HG03039 (cell line): ENCODE measurements around the gene CYP2F1.
"Not testable (repeated sequence)": the region's sequence is repeated elsewhere in the genome, so short reads cannot be mapped to it uniquely, and the experiment has no call there.

Experiments
- ATAC-seq: cut with Tn5 transposase; IDR thresholded peaks from one replicate; pipeline ENCODE4 v1.9.1; 2021; ENCODE audit warnings: mild to moderate bottlenecking, moderate library complexity; ENCODE audit not compliant: unreplicated experiment

Gene CYP2F1, protein sequence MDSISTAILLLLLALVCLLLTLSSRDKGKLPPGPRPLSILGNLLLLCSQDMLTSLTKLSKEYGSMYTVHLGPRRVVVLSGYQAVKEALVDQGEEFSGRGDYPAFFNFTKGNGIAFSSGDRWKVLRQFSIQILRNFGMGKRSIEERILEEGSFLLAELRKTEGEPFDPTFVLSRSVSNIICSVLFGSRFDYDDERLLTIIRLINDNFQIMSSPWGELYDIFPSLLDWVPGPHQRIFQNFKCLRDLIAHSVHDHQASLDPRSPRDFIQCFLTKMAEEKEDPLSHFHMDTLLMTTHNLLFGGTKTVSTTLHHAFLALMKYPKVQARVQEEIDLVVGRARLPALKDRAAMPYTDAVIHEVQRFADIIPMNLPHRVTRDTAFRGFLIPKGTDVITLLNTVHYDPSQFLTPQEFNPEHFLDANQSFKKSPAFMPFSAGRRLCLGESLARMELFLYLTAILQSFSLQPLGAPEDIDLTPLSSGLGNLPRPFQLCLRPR

DNA sequence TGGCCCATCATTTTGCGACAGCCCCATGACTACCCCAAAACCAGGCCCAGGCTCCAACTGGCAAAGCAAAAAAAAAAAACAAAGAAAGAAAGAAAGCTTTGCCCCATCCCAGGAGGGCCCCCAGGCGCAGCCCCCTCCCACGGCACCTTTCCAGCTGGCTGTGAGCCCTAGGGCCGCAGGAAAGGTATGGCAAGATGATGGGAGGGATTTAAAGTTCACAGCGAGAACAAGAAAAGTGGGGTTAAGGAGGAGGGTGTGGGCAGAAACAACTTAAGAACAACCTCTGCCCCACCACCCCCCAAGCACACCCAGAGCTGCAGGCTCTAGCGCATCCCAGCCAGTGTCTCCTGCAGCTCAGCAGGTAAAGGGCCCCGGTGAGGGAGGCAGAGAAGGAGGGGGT, at the start of gene CYP2F1:
TSS of gene CYP2F1 (plus strand) at position 301 of the 400 bp plus-strand sequence. CDS start 1,757 bp downstream, outside the sequence.
- ATAC-seq, result no peak

DNA sequence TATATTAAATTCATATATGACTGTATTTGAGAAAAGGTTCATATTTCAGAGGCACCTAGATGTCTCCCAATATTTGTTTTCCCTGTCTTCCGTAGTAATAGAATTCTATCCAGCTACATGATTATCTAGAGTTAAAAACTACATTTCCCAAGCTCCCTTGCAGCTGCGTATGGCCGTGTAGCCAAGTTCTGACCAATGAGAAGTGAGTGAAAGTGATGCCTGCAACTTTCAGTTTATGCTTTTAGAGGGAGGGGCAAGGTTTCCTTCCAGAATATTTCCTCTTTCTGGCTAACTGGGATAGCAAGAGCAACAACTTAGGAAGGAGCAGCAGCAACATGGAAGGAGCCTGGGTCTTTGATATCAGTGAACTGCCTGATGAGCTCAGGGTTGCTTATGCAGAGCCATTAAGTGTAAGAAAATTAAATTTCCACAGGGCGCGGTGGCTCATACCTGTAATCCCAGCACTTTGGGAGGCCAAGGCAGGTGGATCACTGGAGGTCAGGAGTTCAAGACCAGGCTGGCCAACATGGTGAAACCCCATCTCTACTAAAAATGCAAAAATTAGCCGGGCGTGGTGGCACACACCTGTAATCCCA, 49.2 kb upstream of the CYP2F1 start:
- no peak for ATAC-seq

DNA sequence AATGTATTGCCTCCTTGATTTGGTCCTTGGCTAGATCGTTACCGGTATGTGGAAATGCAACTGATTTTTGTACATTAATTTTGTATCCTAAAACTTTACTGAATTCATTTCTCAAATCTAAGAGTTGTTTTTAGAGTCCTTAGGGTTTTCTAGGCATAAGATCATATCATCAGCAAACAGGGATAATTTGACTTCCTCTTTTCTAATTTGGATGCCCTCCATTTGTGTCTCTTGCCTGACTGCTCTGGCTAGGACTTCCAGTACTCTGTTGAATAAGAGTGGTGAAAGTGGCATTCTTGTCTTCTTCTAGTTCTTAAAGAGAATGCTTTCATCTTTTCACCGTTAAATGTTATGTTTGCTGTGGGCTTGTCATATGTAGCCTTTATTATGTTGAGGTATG, 37.9 kb upstream of the CYP2F1 start:
- no peak for ATAC-seq

DNA sequence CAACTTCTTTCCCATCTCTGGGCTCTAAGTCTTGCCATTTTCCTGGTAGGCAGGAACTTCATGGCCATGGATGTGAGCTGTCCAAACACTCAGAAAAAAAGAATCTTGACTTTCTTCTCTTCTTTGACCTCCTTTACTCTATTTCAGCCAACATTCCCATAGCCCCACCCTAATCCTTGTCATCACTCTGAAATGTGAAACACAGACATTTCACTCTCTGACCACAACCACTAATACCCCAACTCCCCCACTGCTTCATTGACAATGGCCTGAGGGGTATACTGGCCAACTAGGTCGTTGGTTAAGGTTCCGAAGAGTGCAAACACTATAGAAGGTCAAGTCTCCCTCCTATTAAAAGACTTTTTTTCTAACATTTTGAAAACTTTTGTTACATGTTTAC, 30.7 kb upstream of the CYP2F1 start:
- no peak for ATAC-seq

DNA sequence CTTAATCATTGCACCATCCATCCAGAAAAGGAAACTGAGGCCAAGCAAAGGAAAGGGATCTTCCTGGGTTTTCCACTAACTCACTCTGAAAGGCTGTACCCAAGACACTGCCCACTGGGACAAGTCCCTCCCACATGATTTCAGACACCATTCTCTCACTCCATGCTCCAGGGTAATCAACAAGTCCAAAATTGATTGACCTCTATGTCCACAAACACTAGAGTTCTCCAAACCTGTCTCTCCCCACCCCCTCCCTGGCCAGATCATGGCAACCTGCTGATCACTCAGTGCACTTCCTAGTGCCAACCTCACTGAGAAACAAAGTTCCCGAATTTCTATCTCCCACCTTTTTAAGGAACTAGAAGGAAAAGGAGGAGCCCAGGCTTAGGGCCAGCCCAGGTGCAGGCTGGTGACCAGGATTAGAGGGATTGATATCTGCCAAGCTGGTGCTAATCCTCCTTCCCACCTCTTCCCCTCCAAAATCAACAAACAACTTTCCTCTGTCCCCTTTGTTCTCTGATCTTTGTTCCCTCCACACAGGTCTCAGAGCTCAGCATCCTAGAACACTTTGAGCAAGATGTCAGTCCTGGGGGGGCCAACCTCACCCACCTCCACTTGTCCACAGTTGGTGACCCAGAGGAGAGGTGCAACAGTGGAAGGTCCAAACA, 28.4 kb upstream of the CYP2F1 start:
- no peak for ATAC-seq

DNA sequence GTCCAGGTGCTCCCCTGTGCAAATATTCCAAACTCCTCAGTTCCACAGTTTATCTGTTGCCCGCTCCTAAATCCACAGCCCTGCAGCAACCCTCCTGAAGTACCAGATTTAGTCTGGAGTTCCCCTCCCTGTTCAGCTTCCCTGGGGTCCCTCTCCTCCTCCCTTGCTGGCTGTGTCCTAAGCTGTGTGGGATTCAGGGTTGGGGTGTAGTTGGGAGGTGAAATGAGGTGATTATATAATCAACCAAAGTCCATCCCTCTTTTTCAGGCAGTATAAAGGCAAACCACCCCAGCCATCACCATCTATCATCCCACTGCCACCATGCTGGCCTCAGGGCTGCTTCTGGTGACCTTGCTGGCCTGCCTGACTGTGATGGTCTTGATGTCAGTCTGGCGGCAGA, 26.1 kb upstream of the CYP2F1 start, which contains the start of gene CYP2A13:
TSS of gene CYP2A13 (plus strand) at position 301 of the 400 bp plus-strand sequence. CDS start at position 322, 21 bp downstream.
- ATAC-seq, result no peak

DNA sequence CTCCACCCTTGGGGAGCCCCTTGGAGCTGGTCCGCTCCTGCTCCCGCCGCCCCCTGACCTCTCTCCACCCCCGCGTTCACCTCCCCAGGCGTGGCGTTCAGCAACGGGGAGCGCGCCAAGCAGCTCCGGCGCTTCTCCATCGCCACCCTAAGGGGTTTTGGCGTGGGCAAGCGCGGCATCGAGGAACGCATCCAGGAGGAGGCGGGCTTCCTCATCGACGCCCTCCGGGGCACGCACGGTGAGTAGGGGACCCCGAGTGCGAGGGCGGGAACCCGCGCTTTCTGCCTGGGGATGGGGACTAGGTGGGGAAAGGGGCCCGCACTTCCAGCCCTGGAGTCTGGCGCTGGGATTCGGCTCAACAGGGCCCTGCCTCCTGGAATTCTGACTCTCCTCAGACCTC, 24.3 kb upstream of the CYP2F1 start:
- ATAC-seq, result no peak

DNA sequence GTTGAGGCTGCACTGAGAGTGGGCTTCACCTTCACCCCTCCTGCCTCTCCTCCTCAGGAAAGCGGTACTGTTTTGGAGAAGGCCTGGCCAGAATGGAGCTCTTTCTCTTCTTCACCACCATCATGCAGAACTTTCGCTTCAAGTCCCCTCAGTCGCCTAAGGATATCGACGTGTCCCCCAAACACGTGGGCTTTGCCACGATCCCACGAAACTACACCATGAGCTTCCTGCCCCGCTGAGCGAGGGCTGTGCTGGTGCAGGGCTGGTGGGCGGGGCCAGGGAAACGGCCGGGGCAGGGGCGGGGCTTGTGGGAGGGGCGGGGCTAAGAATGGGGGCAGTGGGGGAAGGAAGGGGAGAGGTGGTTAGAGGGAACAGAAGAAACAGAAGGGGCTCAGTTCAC, 18.5 kb upstream of the CYP2F1 start:
- ATAC-seq, result no peak

DNA sequence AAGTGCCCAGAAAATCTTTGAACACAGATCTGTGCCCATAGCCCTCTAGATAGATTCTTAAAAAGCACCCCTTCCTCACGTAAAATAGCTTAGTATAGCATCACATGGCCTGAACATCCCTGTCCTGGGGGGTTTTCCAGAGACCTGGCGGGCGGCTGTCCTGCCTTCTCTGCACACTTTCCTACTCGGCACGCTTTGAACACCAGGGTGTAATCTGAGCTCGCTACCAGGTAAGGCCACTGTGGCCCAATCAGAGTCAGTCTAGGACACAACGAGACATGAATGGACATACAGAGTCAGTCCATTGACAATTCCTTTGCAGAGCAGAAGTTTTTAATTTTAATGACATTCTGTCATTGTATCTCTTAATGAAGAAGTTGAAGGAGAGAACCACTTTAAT, 17.9 kb upstream of the CYP2F1 start:
- no peak for ATAC-seq

DNA sequence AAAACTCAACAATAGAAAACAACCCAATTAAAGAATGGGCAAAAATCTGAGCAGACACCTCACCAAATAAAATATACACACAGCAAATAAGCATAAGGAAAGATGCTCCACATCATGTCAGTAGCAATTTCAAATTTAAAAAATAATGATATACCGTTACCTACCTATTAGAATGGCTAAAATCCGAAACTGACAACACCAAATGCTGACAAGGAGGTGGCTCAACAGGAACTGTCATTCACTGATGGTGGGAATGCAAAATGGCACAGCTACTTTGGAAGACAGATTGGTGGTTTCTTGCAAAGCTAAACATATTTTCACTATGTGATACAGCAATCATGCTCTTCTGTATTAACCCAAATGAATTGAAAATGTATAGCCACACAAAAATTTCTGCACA, 16.9 kb upstream of the CYP2F1 start:
- no peak for ATAC-seq

DNA sequence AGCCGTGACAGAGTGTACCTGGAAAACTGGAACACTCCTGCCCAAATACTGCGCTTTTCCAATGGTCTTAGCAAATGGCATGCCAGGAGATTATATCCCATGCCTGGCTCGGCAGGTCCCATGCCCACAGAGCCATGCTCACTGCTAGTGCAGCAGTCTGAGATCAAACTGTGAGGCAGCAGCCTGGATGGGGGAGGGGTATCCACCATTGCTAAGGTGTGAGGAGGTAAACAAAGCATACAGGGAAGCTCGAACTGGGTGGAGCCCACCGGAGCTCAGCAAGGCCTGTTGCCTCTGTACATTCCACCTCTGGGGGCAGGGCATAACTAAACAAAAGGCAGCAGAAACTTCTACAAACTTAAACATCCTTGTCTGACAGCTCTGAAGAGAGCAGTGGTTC, 15.5 kb upstream of the CYP2F1 start:
- ATAC-seq, result no peak

DNA sequence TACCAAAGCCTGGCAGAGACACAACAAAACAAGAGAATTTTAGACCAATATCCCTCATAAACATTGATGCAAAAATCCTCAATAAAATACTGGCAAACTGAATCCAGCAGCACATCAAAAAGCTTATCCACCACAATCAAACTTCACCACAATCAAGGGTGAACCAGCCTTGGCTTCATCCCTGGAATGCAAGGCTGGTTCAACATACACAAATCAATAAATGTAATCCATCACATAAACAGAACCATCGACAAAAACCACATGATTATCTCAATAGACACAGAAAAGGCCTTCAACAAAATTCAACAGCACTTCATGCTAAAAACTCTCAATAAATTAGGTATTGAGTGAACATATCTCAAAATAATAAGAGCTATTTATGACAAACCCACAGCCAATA, 12.0 kb upstream of the CYP2F1 start:
- not testable (repeated sequence) for ATAC-seq

DNA sequence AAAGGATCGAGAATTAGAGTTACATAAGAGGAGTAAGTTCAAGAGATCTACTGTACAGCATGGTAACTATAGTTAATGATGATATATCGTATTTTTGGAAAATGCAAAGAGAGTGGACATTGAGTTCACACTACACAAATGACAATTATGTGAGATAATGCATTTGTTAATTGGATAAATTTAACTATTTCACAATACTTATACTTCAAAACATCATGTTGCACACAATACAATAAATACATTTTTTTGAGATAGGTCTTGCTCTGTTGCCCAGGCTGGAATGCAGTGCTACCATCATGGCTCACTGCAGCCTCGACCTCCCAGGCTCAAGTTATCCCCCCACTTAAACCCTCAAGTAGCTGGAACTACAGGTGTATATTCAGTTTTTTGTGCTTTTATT, 8.1 kb upstream of the CYP2F1 start:
- no peak for ATAC-seq

DNA sequence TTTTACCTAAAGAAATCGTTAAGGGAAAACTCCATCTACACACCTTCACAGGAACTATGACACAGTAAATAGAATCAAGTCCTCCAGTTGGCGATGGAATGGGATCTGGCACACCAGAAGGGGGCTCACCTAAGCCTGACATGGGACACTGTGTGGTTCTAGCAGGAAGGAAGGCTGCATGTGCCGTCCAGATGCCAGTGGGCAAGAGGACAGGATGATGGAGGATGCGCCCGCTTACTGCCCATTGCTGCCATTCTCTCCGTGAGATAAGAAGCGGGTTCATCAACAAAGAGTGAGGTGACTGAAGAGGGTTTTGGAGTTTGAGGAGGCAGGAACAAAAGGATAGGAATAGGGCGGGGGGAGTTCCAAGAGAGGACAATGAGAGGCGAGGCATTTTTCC, 2.9 kb upstream of the CYP2F1 start:
- no peak for ATAC-seq

DNA sequence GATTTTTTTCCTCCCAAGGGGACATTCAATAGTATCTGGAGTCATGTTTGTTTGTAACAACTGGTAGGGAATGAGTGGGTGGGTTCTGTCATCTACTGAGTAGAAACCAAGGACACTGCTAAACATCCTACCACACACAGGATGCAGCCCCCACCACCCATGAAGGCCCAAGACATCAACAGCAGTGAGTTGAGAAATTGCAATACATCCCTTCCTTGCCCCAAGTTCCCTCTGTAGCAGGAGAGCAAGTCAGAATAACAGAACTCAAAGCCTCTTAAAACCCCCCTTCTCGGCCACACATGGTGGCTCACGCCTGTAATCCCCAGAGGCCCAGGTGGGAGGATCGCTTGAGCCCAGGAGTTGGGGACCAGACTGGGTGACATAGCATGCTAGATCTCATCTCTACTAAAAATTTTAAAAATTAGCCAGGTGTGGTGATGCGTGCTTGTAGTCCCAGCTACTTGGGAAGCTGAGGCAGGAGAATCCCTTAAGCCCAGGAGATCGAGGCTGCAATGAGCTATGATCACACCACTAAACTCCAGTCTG, 2.4 kb upstream of the CYP2F1 start:
- no peak for ATAC-seq

DNA sequence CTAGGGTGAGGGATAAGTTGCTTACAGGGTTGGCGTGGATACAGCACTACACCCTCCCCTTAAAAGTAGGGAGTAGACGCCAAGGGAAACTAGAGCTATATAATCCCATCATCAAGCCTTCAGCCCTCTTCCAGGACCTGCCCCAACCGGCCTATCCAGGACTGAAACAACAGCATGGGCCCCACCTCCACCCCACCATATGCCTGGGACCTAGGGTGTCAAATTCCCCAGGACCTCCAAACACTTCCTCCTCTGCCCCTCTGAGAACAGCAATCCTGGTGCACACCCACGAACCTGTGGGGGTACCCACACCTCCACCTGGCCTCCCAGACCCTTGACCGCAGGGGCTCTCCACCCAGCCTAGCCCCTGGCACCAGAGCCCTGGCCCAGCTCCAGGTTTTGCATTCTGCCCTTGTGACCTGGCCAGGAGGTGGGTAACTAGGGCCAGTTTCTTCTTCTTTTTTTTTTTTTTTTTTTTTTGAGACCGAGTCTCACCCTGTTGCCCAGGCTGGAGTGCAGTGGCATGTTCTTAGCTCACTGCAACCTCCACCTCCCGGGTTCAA, 1.4 kb upstream of the CYP2F1 start:
- ATAC-seq, result no peak

DNA sequence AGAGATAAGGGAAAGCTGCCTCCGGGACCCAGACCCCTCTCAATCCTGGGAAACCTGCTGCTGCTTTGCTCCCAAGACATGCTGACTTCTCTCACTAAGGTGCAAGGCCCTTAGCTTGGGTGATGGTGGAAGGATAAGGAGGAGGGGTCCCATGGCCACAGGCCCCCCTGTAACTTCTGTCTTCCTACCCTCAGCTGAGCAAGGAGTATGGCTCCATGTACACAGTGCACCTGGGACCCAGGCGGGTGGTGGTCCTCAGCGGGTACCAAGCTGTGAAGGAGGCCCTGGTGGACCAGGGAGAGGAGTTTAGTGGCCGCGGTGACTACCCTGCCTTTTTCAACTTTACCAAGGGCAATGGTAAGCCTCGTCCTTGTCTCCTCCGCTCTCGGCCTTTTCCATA, 2.0 kb downstream of the CYP2F1 start:
- no peak for ATAC-seq

DNA sequence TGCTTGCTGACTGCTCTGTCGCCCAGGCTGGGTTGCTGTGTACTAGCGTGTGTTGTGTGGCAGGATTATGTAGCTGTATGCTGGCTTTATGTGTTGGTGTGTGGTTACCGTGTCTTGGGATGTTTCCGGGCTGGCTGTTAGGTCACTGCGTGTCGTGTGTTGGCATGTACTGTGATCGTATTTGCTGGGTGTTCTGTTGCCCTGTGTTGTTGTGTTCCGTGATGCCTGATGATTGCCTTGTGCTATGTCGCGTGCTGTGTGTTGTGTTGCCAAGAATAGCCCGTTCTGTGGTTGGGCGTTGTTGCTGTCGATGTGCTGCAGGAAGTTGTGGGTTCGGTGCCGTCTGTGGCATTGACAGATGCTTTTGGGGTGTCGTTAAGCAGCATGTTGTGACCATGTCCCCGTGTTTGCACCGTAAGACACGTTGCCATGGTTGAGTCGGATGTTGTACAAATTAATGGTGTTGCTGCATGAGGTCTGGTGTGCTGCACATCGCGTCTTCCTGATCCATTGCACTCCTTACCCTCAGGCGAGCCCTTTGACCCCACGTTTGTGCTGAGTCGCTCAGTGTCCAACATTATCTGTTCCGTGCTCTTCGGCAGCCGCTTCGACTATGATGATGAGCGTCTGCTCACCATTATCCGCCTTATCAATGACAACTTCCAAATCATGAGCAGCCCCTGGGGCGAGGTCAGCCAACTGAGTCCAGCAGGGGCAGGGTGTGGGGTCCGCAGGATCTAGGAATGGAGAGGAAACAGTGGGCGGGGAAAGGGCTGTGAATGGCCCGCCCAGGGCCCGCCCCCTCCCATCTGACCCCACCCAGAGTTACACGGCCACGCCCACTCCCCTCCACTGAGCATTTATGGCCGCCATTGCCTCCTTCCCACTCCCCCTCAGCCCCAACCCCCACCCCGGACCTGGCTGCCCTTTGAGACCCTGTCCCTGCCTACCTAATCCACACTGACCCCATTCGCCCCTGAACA, 7.0 kb downstream of the CYP2F1 start:
- not testable (repeated sequence) for ATAC-seq

DNA sequence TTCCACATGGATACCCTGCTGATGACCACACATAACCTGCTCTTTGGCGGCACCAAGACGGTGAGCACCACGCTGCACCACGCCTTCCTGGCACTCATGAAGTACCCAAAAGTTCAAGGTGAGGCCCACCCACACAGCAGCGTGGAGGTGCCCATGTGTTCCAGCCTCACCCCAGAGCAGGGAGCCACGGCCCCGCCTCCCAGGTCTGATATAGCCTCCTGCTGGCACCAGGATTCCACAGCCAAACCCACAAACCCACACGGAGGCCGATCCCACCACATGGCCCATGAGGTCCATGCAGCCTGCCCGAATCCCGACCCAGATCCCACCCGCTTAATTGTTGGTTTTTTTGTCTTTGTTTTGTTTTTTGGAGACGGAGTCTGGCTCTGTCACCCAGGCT, 8.6 kb downstream of the CYP2F1 start:
- not testable (repeated sequence) for ATAC-seq

DNA sequence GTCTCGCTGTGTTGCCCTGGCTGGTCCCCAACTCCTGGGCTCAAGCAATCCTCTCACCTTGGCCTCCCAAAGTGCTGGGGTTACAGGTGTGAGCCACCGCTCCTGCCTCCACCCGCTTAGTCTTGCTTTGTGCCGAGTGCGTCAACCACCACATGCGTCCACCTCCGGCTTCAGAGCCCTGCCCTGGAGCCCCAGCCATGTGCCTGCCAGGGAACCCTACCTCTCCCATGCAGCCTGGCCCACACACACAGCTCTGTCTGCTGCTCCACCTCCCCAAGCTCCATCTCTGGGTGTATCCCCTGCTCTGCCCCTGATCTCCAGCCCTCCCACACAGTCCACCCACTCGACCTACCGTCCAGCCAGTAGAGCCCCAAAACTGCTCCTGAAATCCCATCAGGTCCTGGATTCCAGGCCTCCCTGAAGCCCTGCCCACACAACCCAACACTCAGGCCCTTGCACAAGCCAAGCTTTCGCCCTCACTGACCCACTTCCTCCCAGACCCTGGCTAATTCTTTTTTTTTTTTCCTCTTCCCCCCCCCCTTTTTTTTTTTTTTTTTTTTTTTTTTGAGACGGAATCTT, 9.6 kb downstream of the CYP2F1 start:
- ATAC-seq, result no peak
